SK-N-SH treated with all-trans-retinoic acid at 6 μM for 48 hours (cell line): ENCODE data around the gene CCDC182.

Experiments
- ATAC-seq: fragments of 200-7000 bp; cut with Tn5 transposase; 3 replicates; pipeline ENCODE4 v1.9.1; 2020; ENCODE audit warnings: mild to moderate bottlenecking, moderate library complexity
- ARNTL ChIP-seq: fragments of 450-650 bp; formaldehyde crosslinking; IDR thresholded peaks from 2 replicates; pipeline ENCODE4 v1.5.0; 2020; ENCODE audit warnings: low read depth, mild to moderate bottlenecking, moderate library complexity, borderline replicate concordance
- BACH2 ChIP-seq: fragments of 250-450 bp; sonication (Bioruptor Pico); IDR thresholded peaks from 2 replicates; pipeline ENCODE4 v1.9.0; 2021; ENCODE audit warnings: mild to moderate bottlenecking, borderline replicate concordance
- CREB5 ChIP-seq: fragments of 250-450 bp; sonication (Bioruptor Pico); IDR thresholded peaks from 2 replicates; pipeline ENCODE4 v1.5.1; 2020; ENCODE audit warnings: low read depth, mild to moderate bottlenecking, moderate library complexity
- CSDC2 ChIP-seq: fragments of 250-450 bp; sonication (Bioruptor Pico); IDR thresholded peaks from 2 replicates; pipeline ENCODE4 v1.5.0; 2020; ENCODE audit warnings: mild to moderate bottlenecking, moderate library complexity
- ESRRG ChIP-seq: fragments of 250-450 bp; sonication (Bioruptor Pico); IDR thresholded peaks from 2 replicates; pipeline ENCODE4 v1.6.1; 2021; ENCODE audit warnings: mild to moderate bottlenecking
- POU6F1 ChIP-seq: fragments of 250-450 bp; sonication (Bioruptor Pico); IDR thresholded peaks from 2 replicates; pipeline ENCODE4 v1.8.0; 2021; ENCODE audit warnings: low read depth, mild to moderate bottlenecking, moderate library complexity, borderline replicate concordance
- PPARA ChIP-seq: fragments of 250-450 bp; sonication (Bioruptor Pico); IDR thresholded peaks from 2 replicates; pipeline ENCODE4 v1.5.0; 2020; ENCODE audit warnings: mild to moderate bottlenecking, borderline replicate concordance
- RARB ChIP-seq: fragments of 250-450 bp; sonication (Bioruptor Pico); IDR thresholded peaks from 2 replicates; pipeline ENCODE4 v1.8.0; 2021; ENCODE audit warnings: mild to moderate bottlenecking, moderate library complexity
- SNAI2 ChIP-seq: fragments of 250-450 bp; sonication (Bioruptor Pico); IDR thresholded peaks from 2 replicates; pipeline ENCODE4 v1.5.0; 2020; ENCODE audit warnings: mild to moderate bottlenecking, moderate library complexity
- TCF4 ChIP-seq: fragments of 250-450 bp; sonication (Bioruptor Pico); IDR thresholded peaks from 2 replicates; pipeline ENCODE4 v1.8.0; 2021; ENCODE audit warnings: mild to moderate bottlenecking, moderate library complexity, borderline replicate concordance
- TOX ChIP-seq: fragments of 250-450 bp; sonication (Bioruptor Pico); IDR thresholded peaks from 2 replicates; pipeline ENCODE4 v1.8.0; 2021; ENCODE audit warnings: mild to moderate bottlenecking, moderate library complexity, borderline replicate concordance
- ZC3H10 ChIP-seq: fragments of 250-450 bp; sonication (Bioruptor Pico); IDR thresholded peaks from 2 replicates; pipeline ENCODE4 v1.5.1; 2021; ENCODE audit warnings: mild to moderate bottlenecking, moderate library complexity
- ZFP30 ChIP-seq: fragments of 450-650 bp; formaldehyde crosslinking; IDR thresholded peaks from 2 replicates; pipeline ENCODE4 v1.5.0; 2022; ENCODE audit warnings: mild to moderate bottlenecking, moderate library complexity
- ZNF565 ChIP-seq: fragments of 450-650 bp; formaldehyde crosslinking; conservative IDR thresholded peaks from 2 replicates; pipeline ENCODE4 v1.5.0; 2020; ENCODE audit warnings: low read depth, mild to moderate bottlenecking, moderate library complexity
- ZNF8 ChIP-seq: fragments of 450-650 bp; formaldehyde crosslinking; IDR thresholded peaks from 2 replicates; pipeline ENCODE4 v1.5.0; 2020; ENCODE audit warnings: mild to moderate bottlenecking, moderate library complexity
- TF ChIP-seq, protein P1 (sequence below): fragments of 250-450 bp; sonication (Bioruptor Pico); IDR thresholded peaks from 2 replicates; pipeline ENCODE4 v1.5.1; 2021; ENCODE audit warnings: mild to moderate bottlenecking, moderate library complexity
- TF ChIP-seq, protein P2 (sequence below): fragments of 250-450 bp; sonication (Bioruptor Pico); IDR thresholded peaks from 2 replicates; pipeline ENCODE4 v1.8.0; 2020; ENCODE audit warnings: mild to moderate bottlenecking, moderate library complexity, borderline replicate concordance
- TF ChIP-seq, protein P3 (sequence below): fragments of 250-450 bp; sonication (Bioruptor Pico); IDR thresholded peaks from 2 replicates; pipeline ENCODE4 v1.5.0; 2020; ENCODE audit warnings: mild to moderate bottlenecking, moderate library complexity

CCDC182 gene

GRCh38 chr17:57724026-57724728 is 20.9 kb downstream of the CCDC182 start:
- ATAC-seq = no peak; the same call in 1 of the 3 replicates
- TF ChIP-seq ESRRG (CRISPR knock-in tag) (no peak), TOX (CRISPR knock-in tag) (no peak), CREB5 (CRISPR knock-in tag) (no peak), ZNF565 (CRISPR knock-in tag) (no peak), ZFP30 (no peak)
- TF ChIP-seq, protein P1, sequence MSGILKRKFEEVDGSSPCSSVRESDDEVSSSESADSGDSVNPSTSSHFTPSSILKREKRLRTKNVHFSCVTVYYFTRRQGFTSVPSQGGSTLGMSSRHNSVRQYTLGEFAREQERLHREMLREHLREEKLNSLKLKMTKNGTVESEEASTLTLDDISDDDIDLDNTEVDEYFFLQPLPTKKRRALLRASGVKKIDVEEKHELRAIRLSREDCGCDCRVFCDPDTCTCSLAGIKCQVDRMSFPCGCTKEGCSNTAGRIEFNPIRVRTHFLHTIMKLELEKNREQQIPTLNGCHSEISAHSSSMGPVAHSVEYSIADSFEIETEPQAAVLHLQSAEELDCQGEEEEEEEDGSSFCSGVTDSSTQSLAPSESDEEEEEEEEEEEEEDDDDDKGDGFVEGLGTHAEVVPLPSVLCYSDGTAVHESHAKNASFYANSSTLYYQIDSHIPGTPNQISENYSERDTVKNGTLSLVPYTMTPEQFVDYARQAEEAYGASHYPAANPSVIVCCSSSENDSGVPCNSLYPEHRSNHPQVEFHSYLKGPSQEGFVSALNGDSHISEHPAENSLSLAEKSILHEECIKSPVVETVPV (CRISPR knock-in tag) = no peak
- TF ChIP-seq, all 23 proteins: peak for 0

GRCh38 chr17:57723427-57724025 is 21.6 kb downstream of the CCDC182 start:
- TF ChIP-seq ZNF8 (CRISPR knock-in tag) (no peak), SNAI2 (CRISPR knock-in tag) (no peak), BACH2 (CRISPR knock-in tag) (no peak), TOX (CRISPR knock-in tag) (no peak), CSDC2 (CRISPR knock-in tag) (no peak), PPARA (CRISPR knock-in tag) (no peak), ZC3H10 (CRISPR knock-in tag) (no peak), RARB (CRISPR knock-in tag) (no peak), POU6F1 (CRISPR knock-in tag) (no peak), ARNTL (CRISPR knock-in tag) (no peak), TCF4 (CRISPR knock-in tag) (no peak), CREB5 (CRISPR knock-in tag) (no peak)
- TF ChIP-seq, protein P2, sequence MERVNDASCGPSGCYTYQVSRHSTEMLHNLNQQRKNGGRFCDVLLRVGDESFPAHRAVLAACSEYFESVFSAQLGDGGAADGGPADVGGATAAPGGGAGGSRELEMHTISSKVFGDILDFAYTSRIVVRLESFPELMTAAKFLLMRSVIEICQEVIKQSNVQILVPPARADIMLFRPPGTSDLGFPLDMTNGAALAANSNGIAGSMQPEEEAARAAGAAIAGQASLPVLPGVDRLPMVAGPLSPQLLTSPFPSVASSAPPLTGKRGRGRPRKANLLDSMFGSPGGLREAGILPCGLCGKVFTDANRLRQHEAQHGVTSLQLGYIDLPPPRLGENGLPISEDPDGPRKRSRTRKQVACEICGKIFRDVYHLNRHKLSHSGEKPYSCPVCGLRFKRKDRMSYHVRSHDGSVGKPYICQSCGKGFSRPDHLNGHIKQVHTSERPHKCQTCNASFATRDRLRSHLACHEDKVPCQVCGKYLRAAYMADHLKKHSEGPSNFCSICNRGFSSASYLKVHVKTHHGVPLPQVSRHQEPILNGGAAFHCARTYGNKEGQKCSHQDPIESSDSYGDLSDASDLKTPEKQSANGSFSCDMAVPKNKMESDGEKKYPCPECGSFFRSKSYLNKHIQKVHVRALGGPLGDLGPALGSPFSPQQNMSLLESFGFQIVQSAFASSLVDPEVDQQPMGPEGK (CRISPR knock-in tag) = no peak
- TF ChIP-seq, protein P3, sequence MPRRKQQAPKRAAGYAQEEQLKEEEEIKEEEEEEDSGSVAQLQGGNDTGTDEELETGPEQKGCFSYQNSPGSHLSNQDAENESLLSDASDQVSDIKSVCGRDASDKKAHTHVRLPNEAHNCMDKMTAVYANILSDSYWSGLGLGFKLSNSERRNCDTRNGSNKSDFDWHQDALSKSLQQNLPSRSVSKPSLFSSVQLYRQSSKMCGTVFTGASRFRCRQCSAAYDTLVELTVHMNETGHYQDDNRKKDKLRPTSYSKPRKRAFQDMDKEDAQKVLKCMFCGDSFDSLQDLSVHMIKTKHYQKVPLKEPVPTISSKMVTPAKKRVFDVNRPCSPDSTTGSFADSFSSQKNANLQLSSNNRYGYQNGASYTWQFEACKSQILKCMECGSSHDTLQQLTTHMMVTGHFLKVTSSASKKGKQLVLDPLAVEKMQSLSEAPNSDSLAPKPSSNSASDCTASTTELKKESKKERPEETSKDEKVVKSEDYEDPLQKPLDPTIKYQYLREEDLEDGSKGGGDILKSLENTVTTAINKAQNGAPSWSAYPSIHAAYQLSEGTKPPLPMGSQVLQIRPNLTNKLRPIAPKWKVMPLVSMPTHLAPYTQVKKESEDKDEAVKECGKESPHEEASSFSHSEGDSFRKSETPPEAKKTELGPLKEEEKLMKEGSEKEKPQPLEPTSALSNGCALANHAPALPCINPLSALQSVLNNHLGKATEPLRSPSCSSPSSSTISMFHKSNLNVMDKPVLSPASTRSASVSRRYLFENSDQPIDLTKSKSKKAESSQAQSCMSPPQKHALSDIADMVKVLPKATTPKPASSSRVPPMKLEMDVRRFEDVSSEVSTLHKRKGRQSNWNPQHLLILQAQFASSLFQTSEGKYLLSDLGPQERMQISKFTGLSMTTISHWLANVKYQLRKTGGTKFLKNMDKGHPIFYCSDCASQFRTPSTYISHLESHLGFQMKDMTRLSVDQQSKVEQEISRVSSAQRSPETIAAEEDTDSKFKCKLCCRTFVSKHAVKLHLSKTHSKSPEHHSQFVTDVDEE (CRISPR knock-in tag) = no peak
- TF ChIP-seq, protein P1 (CRISPR knock-in tag) = no peak
- ATAC-seq = no peak
